ENCODE data around the gene CPAMD8.

The CPAMD8 gene
- total RNA-seq = 0.67 to 7.6 (median 1.8) reads per million in 17 experiments

DNA sequence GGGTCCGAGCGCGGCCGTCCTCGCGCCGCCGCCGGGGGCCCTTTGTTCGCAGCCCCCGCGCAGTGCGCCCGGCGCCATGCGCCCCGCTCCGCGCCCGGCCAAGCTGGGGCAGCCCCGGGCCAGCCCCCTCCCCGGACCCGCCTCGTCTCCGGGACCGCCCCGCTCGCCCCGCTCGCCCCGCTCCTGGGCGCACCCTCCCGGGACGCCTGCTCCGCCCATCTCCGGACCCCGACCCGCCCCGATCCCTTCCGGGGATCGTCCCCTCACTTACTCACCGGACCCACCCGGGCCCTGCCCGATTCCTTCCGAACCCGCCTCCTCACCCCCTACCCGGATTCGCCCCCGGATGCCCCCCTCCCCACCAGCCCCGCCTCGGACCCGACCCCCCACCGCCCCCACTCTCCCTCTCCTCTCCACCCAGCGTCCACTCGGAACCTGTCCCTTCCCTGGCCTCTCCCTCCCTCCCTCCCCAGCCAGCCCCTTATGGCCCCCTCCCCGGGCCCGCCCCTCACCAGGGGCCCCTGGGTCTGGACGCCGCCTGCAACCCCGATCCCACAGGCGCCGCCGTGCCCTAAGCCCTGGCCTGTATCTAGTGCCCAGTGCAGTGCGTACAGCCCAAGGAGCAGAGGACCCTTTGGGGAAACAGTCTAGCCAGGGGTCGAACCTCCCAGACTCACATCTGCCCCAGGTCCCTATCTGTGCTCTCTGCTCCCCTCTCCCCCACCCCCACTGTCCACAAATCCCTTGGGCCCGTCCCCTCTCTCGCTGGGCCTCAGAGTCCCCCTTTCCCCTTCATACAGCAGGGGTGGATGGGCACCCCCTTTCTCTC, at the start of gene CPAMD8:
CPAMD8 (minus strand) TSS at position 105 of the 829 bp plus-strand sequence. CDS start 168 bp downstream, outside the sequence.
- no peak for DNase-seq

DNA sequence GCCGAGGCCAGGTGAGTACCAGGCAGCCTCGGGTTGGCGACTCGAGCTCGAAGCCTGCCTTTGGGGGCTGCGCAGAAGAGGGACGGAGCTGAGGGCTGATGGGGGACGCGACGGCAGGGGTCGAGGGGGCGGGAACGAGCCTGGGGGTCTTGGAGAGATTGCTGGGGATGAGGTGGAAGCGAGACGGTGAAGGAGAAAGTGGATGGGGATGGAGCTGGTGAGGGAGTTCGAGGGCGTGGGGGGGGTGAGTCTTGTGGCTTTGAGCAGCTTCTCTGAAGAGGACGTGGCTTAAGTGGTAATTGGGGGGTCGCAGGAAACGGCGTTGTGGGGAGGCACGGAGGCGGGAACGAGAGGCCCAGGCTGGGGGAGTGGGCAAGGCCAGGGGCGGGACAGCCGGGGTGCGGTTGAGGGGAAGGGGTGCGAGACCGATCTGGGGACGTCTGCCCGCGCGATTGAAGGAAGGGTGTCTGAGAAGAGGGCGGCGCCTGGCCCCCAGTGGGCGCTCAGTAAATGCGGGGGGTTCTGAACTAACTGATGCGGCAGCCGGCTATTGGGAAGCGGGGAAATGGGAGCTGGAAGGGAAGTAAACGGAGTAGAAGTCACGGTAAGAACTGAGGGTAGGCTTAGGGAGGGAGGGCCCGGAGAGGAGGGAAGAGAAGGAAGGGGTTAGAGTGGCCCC, 49.4 kb upstream of the CPAMD8 start:
- peak; percentile 68 to 84 (median 78) for DNase-seq

- peak; percentile 100 for DNase-seq
Measured at GRCh38 chr19:17075035-17075863, 48.6 kb upstream of the CPAMD8 start, which contains the start of the genes HAUS8 and MYO9B. HAUS8 (minus strand) TSS chr19:17075452; CDS start chr19:17075422, 30 bp downstream. MYO9B (plus strand) TSS chr19:17075777; CDS start chr19:17101718, 25,941 bp downstream.

DNA sequence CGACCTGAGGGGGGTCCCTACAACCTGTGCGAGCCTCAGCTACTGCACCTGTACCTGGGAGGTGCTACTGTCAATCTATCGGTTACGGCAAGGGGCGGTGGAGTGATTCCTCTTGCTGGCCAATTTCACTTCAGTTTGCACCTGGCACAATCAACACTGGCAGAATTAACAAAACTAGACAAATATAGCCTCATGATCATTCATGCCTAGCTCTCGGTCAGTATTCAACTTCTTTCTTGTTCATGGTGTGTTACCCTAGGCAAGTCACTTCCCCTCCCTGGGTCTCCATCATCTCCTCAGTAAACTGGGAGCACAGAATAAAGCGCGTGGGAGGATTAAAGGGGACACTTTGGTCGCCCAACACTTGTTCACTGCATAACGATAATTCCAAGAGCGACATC, 48.0 kb upstream of the CPAMD8 start:
- DNase-seq = no peak

- DNase-seq = no peak
Measured at GRCh38 chr19:17073869-17074633, 47.4 kb upstream of the CPAMD8 start.

DNA sequence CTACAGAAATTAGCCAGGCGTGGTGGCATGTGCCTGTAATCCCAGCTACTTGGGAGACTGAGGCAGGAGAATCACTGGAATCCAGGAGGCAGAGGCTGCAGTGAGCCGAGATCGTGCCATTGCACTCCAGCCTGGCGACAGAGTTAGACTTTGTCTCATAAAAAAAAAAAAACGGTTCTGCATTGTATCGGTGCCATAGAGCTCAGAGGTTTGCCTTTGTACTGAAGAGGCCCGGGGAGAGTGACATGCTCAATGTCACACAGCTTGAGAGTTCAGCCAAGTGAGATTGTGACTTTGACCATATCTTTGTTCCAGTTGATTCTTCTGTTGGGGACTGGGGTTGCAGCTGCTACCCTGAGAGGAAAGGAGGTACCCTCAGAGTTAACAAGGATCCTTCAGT, 44.3 kb upstream of the CPAMD8 start:
- DNase-seq = no peak

GRCh38 chr19:17070421-17070820, 43.8 kb upstream of the CPAMD8 start:
- DNase-seq = no peak

DNA sequence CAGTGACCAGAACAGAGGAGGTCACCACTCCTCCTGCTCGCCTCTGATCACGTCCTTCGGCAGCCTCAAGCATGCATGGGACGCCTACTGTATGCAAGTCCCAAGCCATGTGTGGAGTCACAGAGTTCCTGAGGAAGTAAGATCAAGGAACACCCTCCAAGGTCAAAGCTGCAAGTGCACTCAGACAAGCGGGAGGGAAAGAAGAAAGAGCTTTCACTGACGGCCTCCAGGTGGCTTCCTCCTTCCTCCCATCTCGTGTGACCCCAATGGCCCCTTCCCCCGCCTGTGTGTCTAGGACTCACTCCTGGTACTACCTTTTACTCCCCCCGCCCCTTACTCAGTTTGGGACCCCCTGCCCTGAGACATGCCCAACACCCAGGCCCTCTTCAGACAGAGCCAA, 42.6 kb upstream of the CPAMD8 start:
- DNase-seq = peak in 3 of 4 experiments; percentile 39 to 51 (median 49)

DNA sequence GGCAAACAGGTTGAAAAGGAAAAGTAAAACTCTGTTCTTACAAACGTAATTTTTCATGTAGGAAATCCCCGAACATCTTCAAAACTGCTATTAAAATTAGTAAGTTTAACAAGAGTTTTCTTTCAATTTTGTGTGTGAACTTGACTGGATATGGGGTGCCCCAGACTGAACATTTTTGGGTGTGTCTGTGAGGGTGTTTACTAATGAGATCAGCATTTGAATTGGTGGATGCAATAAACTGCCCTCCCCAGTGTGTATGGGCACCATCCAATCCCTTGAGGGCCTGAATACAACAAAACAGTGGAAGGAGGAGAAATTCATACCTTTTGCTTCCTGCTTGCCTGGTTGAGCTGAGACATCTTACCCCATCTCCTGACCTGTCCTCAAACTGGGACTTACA, 36.8 kb upstream of the CPAMD8 start:
- DNase-seq = no peak

GRCh38 chr19:17061691-17062090, 35.1 kb upstream of the CPAMD8 start:
- DNase-seq = no peak

DNA sequence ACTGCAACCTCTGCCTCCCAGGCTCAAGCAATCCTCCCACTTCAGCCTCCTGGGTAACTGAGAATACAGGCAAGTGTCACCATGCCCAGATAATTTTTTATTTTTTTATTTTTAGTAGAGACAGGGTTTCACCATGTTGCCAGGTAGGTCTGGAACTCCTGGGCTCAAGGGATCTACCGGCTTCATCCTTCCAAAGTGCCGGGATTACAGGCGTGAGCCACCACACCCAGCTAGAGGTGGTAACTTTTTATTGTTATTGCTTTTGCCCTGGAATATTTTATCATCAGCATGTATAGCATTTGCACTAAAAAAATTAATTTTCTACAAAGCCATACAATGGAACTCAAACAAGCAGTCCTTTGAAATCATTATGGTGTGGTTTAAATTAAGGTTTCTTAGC, 34.6 kb upstream of the CPAMD8 start:
- DNase-seq = no peak

DNA sequence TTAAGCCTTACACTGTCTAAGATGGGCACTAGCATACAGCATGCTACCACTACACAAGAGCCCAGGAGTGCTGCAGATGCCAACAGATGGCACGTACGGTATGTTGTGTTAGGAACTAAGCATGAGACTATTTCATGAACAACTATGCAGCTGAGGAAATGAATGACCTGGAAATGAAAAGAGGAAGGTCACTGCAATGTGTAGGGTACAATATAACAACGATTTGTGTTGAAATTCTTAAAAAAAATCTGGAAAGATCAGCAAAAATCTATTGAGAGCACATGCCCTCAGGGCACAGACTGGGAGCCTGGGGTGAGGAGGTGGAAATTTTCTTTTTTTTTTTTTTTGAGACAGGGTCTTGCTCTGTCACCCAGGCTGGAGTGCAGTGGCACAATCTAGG, 34.2 kb upstream of the CPAMD8 start:
- peak; percentile 52 to 86 (median 76) for DNase-seq

GRCh38 chr19:17058236-17058635, 31.6 kb upstream of the CPAMD8 start:
- DNase-seq = no peak

DNA sequence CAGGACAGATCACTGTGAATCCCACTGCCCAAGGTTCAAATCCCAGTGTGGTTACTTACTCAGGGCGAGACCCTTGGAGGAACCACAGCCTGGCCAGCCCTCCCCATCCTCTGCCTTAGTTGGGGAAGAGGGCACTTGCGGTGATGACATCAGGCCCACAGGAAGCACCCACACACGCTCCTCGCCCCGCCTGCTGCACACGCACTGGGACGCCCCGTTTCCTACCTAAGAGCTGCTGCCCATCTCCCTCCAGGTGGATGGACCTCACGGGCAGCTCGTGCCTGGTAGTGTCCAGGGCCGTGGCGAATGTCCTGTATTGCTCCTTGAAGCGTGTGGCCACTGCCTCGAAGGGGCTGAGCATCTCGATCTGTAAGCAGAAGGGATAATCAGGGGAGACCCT, 29.0 kb upstream of the CPAMD8 start:
- DNase-seq = peak in 1 of 4 experiments; percentile 24

- no peak for DNase-seq
Measured at GRCh38 chr19:17054746-17055145, 28.1 kb upstream of the CPAMD8 start.

GRCh38 chr19:17052439-17052838, 25.8 kb upstream of the CPAMD8 start:
- peak; percentile 59 to 71 (median 63) for DNase-seq

- no peak for DNase-seq
Measured at GRCh38 chr19:17049711-17050280, 23.2 kb upstream of the CPAMD8 start.

DNA sequence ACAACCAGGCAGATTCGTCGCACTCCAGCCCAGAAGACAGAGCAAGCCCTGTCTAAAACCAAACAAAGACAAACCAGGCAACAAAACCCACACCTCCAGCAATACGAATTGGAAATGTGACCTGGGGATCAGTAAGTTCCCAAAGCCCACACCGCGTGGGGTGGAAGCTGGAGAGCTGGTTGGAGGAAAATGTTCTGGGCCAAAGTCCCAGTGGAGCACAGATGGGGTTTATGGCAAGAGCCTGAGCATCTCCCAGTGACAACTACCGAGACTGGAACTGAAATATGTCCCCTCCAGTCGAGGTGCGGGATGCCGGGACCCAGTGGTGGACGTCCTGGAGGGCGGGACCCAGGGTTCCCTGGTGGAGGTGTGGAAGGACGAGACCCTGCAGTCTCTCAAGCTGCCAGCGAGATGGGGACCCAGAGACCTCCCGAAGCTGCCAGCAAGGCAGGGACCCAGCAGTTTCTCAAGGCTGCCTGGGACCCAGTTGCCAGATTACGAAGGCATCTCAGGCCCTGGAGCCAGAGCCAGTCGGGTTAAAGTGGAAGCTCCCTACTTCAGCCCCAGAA, 22.4 kb upstream of the CPAMD8 start:
- DNase-seq = no peak

GRCh38 chr19:17045907-17046502, 19.4 kb upstream of the CPAMD8 start:
- no peak for DNase-seq

DNA sequence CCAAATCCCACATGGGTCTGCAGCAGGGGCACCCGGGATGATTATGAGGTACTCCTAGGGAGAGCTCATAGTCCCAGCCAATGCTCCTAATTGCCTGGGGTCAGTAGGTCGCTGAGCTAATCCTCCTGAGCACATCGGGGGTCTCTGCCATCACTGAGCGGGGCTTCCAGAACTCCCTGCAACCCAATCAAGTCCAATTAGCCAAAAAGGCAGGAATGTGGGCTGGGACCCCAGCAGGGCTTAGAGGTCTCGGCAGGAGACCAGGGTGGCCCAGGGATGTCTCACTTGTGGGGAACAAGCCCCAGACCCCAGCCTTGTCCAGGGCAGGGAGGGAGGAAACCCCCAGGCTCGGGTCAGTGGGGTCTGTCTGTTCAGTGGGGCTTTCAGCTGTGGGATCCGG, 17.1 kb upstream of the CPAMD8 start:
- no peak for DNase-seq

DNA sequence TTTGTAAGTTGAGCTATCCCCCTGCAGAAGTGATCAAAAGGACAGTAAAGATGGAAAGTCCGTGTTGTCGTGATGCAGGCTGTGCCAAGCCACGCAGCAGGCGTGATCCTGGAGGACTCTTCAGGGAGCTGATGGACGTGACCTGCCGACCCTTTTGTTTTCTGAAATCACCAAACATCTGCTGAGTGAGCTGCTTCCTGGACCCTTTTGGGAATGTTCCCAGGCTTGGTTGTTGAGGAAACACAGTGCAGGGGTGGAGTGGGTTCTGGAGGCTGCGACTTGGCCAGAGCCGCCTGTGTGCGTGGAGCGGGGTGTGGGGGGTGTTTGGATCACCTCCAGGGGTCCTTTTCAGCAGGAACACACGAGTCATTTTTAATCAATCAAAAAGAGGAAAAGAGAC, 15.4 kb upstream of the CPAMD8 start:
- no peak for DNase-seq

Measured in suppressor macrophage (primary cell).